OCI-LY1 (cell line): ENCODE results near the gene PLEKHA6.
"Not testable (repeated sequence)": the region's sequence is repeated elsewhere in the genome, so short reads cannot be mapped to it uniquely, and the experiment has no call there.

ENCODE experiments used
- H2AFZ ChIP-seq: fragments of 200-600 bp; sonication (generic), shearing (Covaris generic); 2 replicates; pipeline ENCODE4 v1.6.0; 2014; ENCODE audit warnings: antibody characterized with exemption, mild to moderate bottlenecking, low read length
- H3F3A ChIP-seq: fragments of 200-600 bp; sonication (generic), shearing (Covaris generic); 2 replicates; pipeline ENCODE4 v1.6.0; 2014; ENCODE audit warnings: mild to moderate bottlenecking, antibody characterized with exemption, low read length, moderate library complexity; ENCODE audit not compliant: insufficient read depth
- H3K27ac ChIP-seq: fragments of 200-600 bp; sonication (generic); 2 replicates; pipeline ENCODE4 v1.5.1; 2014; ENCODE audit warnings: low read length, mixed run types, mild to moderate bottlenecking, low read depth; ENCODE audit not compliant: poor library complexity, severe bottlenecking
- H3K27me3 ChIP-seq: fragments of 200-600 bp; sonication (generic); 2 replicates; pipeline ENCODE4 v1.6.0; 2014; ENCODE audit warnings: antibody characterized with exemption, mild to moderate bottlenecking, low read length, moderate library complexity; ENCODE audit not compliant: insufficient read depth
- H3K36me3 ChIP-seq: fragments of 200-600 bp; sonication (generic); 2 replicates; pipeline ENCODE4 v1.6.1; 2014; ENCODE audit warnings: mild to moderate bottlenecking, antibody characterized with exemption, low read length, moderate library complexity, mixed read lengths; ENCODE audit not compliant: insufficient read depth
- H3K4me1 ChIP-seq: fragments of 200-600 bp; sonication (generic); 2 replicates; pipeline ENCODE4 v1.5.1; 2014; ENCODE audit warnings: mild to moderate bottlenecking, low read length, moderate library complexity; ENCODE audit not compliant: insufficient read depth, severe bottlenecking
- H3K4me2 ChIP-seq: fragments of 200-600 bp; sonication (generic), shearing (Covaris generic); 2 replicates; pipeline ENCODE4 v1.6.1; 2014; ENCODE audit warnings: low read length
- H3K4me3 ChIP-seq: fragments of 200-600 bp; sonication (generic); 2 replicates; pipeline ENCODE4 v1.5.1; 2014; ENCODE audit warnings: low read length, low read depth, mild to moderate bottlenecking, mixed read lengths; ENCODE audit not compliant: poor library complexity, severe bottlenecking
- H3K79me2 ChIP-seq: fragments of 200-600 bp; shearing (Covaris generic); 2 replicates; pipeline ENCODE4 v1.6.1; 2016; ENCODE audit warnings: mixed run types, low read length, mixed read lengths; ENCODE audit not compliant: insufficient read depth
- H3K9ac ChIP-seq: fragments of 200-600 bp; sonication (generic), shearing (Covaris generic); 2 replicates; pipeline ENCODE4 v1.6.1; 2014; ENCODE audit warnings: mild to moderate bottlenecking, low read length, mixed read lengths
- H3K9me2 ChIP-seq: fragments of 200-600 bp; sonication (generic), shearing (Covaris generic); 2 replicates; pipeline ENCODE4 v1.6.1; 2014; ENCODE audit warnings: low read depth, mild to moderate bottlenecking, low read length, mixed read lengths
- H3K9me3 ChIP-seq: fragments of 200-600 bp; shearing (Covaris generic); 2 replicates; pipeline ENCODE4 v1.6.1; 2014; ENCODE audit warnings: low read length, mixed read lengths
- H4K20me1 ChIP-seq: fragments of 200-600 bp; sonication (generic), shearing (Covaris generic); 2 replicates; pipeline ENCODE4 v1.6.0; 2016; ENCODE audit warnings: mild to moderate bottlenecking, low read length; ENCODE audit not compliant: insufficient read depth
- CTCF ChIP-seq: fragments of 200-600 bp; sonication (generic), shearing (Covaris generic); IDR thresholded peaks from 2 replicates; pipeline ENCODE4 v1.5.1; 2017; ENCODE audit warnings: mild to moderate bottlenecking, antibody characterized with exemption, low read length, moderate library complexity, mixed read lengths
- EZH2 ChIP-seq: fragments of 200-600 bp; sonication (generic), shearing (Covaris generic); IDR thresholded peaks from 2 replicates; pipeline ENCODE4 v1.8.0; 2017; ENCODE audit warnings: borderline replicate concordance, mixed run types, mild to moderate bottlenecking, antibody characterized with exemption, low read length, moderate library complexity, mixed read lengths

Gene PLEKHA6

GRCh38 chr1:204241050-204241449 lies 118.7 kb downstream of the PLEKHA6 start:
- Histone ChIP-seq H3K27ac (no peak overlapping the region), H3K9me2 (no peaks in the 10 kb centered on the region), H3K4me2 (no peak overlapping the region), H3K79me2 (no peaks in the 10 kb centered on the region), H3F3A (no peaks in the 10 kb centered on the region), H3K4me1 (no peaks in the 10 kb centered on the region), H3K36me3 (no peaks in the 10 kb centered on the region), H2AFZ (no peak overlapping the region), H4K20me1 (no peaks in the 10 kb centered on the region), H3K27me3 (no peaks in the 10 kb centered on the region; the same call in 1 of the 2 replicates), H3K4me3 (no peak overlapping the region), H3K9ac (no peak overlapping the region), H3K9me3 (no peaks in the 10 kb centered on the region)
- TF ChIP-seq EZH2 (no peak), CTCF (no peak)

GRCh38 chr1:204240233-204240632 lies 119.5 kb downstream of the PLEKHA6 start:
- H3K36me3 ChIP-seq = no peaks in the 10 kb centered on the region
- no peaks in the 10 kb centered on the region; the same call in 1 of the 2 replicates for H3K27me3 ChIP-seq
- H3K4me1 ChIP-seq = no peaks in the 10 kb centered on the region
- no peaks in the 10 kb centered on the region for H3K9me3 ChIP-seq
- H3K9me2 ChIP-seq = no peaks in the 10 kb centered on the region
- no peak overlapping the region for H3K4me3 ChIP-seq
- H3K79me2 ChIP-seq = no peaks in the 10 kb centered on the region
- no peak overlapping the region for H3K4me2 ChIP-seq
- TF ChIP-seq CTCF (no peak), EZH2 (no peak)
- H3K27ac ChIP-seq = no peak overlapping the region
- H3F3A ChIP-seq = no peaks in the 10 kb centered on the region
- H3K9ac ChIP-seq = no peak overlapping the region
- H4K20me1 ChIP-seq = no peaks in the 10 kb centered on the region
- H2AFZ ChIP-seq = no peak overlapping the region

GRCh38 chr1:204239401-204239800 lies 120.3 kb downstream of the PLEKHA6 start:
- not testable (repeated sequence) for H3K9me3 ChIP-seq, H4K20me1 ChIP-seq, H3K9ac ChIP-seq, H3K36me3 ChIP-seq, H3K79me2 ChIP-seq, H3K4me3 ChIP-seq, H3K27ac ChIP-seq, H3F3A ChIP-seq, H3K4me1 ChIP-seq, H3K27me3 ChIP-seq, H3K9me2 ChIP-seq, H3K4me2 ChIP-seq, H2AFZ ChIP-seq

GRCh38 chr1:204238520-204238919 lies 121.2 kb downstream of the PLEKHA6 start:
- not testable (repeated sequence) for H3K9me2 ChIP-seq, H4K20me1 ChIP-seq, H3K9me3 ChIP-seq, H2AFZ ChIP-seq, H3K4me1 ChIP-seq, H3K4me2 ChIP-seq, H3K27me3 ChIP-seq, H3K36me3 ChIP-seq, H3K9ac ChIP-seq, H3K4me3 ChIP-seq, H3K79me2 ChIP-seq, H3K27ac ChIP-seq, H3F3A ChIP-seq

- not testable (repeated sequence) for H3K36me3 ChIP-seq, H3F3A ChIP-seq
These were observed 122.2 kb downstream of the PLEKHA6 start for GRCh38 chr1:204237515-204237914.

More at GRCh38 chr1:204237515-204237914, 122.2 kb downstream of the PLEKHA6 start:
- H3K9ac ChIP-seq, H3K4me1 ChIP-seq, H4K20me1 ChIP-seq, H3K9me2 ChIP-seq, H3K9me3 ChIP-seq, H3K27me3 ChIP-seq, H3K79me2 ChIP-seq, H3K4me2 ChIP-seq, H3K27ac ChIP-seq, H3K4me3 ChIP-seq, H2AFZ ChIP-seq: not testable (repeated sequence)
